ENCODE results near the gene LRRTM2.

LRRTM2 gene

DNA sequence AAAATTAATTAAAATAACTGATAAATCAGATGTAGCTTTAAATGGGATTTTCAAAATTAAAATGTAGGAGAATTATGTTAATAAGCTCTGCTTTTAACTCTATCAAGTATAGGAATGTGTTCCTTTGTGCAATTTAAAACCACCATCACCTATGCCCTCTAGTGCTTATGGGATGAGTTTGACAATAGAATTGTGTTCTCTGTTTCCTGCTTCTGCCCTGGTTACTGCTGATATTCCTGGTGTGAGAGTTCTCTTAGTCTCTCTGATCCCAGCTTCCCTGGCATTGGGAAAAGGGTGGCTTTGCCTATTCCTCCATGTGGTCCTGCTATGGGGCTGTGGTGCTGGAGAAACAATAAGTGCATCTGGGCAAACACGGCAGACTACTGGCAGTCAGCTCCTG is 8.1 kb downstream of the LRRTM2 start:
- TF ChIP-seq, protein P1, sequence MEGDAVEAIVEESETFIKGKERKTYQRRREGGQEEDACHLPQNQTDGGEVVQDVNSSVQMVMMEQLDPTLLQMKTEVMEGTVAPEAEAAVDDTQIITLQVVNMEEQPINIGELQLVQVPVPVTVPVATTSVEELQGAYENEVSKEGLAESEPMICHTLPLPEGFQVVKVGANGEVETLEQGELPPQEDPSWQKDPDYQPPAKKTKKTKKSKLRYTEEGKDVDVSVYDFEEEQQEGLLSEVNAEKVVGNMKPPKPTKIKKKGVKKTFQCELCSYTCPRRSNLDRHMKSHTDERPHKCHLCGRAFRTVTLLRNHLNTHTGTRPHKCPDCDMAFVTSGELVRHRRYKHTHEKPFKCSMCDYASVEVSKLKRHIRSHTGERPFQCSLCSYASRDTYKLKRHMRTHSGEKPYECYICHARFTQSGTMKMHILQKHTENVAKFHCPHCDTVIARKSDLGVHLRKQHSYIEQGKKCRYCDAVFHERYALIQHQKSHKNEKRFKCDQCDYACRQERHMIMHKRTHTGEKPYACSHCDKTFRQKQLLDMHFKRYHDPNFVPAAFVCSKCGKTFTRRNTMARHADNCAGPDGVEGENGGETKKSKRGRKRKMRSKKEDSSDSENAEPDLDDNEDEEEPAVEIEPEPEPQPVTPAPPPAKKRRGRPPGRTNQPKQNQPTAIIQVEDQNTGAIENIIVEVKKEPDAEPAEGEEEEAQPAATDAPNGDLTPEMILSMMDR (IDR thresholded peaks at IDR 0.05; ENCODE audit: low read depth, low read length, missing control alignments), result no peak
- DNase-seq (ENCODE audit: extremely low read depth, low read depth), result no peak
- H3K4me3 ChIP-seq (replicated peaks; ENCODE audit: low read depth, low read length), result no peak overlapping the region

GRCh38 chr5:138853132-138853531 is 22.0 kb downstream of the LRRTM2 start:
- no peak for DNase-seq (ENCODE audit: extremely low read depth, low read depth)
- TF ChIP-seq, protein P1 (IDR thresholded peaks at IDR 0.05; ENCODE audit: low read depth, low read length, missing control alignments), result no peak
- no peak overlapping the region for H3K4me3 ChIP-seq (replicated peaks; ENCODE audit: low read depth, low read length)

- DNase-seq (ENCODE audit: extremely low read depth, low read depth), result no peak
- no peak overlapping the region for H3K4me3 ChIP-seq (replicated peaks; ENCODE audit: low read depth, low read length)
- TF ChIP-seq, protein P1 (IDR thresholded peaks at IDR 0.05; ENCODE audit: low read depth, low read length, missing control alignments), result no peak
Measured at GRCh38 chr5:138850865-138851435, 24.2 kb downstream of the LRRTM2 start.

DNA sequence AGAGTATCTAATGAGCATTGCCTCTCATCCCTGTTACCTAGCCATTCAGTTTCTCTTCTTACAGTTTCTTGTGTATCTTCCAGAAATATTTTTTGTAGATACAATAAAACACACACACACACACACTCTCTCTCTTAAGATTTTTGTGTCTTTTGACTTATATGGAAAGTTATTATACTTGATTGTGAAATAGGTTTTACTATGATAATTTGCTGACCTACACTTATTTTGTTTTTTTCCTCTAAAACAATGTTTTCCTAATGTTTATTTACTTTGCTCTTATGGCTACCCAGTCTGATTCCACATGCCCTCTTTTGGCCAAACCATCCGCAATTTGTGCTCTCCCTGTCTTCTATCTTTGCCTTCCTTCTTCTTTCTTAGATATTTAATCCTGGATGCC is 25.3 kb downstream of the LRRTM2 start:
- TF ChIP-seq, protein P1 (IDR thresholded peaks at IDR 0.05; ENCODE audit: low read depth, low read length, missing control alignments), result no peak
- H3K4me3 ChIP-seq (replicated peaks; ENCODE audit: low read depth, low read length), result no peak overlapping the region
- no peak for DNase-seq (ENCODE audit: extremely low read depth, low read depth)

GRCh38 chr5:138849439-138849838 is 25.7 kb downstream of the LRRTM2 start:
- TF ChIP-seq, protein P1 (IDR thresholded peaks at IDR 0.05; ENCODE audit: low read depth, low read length, missing control alignments), result no peak
- H3K4me3 ChIP-seq (replicated peaks; ENCODE audit: low read depth, low read length), result no peak overlapping the region
- DNase-seq (ENCODE audit: extremely low read depth, low read depth), result no peak

DNA sequence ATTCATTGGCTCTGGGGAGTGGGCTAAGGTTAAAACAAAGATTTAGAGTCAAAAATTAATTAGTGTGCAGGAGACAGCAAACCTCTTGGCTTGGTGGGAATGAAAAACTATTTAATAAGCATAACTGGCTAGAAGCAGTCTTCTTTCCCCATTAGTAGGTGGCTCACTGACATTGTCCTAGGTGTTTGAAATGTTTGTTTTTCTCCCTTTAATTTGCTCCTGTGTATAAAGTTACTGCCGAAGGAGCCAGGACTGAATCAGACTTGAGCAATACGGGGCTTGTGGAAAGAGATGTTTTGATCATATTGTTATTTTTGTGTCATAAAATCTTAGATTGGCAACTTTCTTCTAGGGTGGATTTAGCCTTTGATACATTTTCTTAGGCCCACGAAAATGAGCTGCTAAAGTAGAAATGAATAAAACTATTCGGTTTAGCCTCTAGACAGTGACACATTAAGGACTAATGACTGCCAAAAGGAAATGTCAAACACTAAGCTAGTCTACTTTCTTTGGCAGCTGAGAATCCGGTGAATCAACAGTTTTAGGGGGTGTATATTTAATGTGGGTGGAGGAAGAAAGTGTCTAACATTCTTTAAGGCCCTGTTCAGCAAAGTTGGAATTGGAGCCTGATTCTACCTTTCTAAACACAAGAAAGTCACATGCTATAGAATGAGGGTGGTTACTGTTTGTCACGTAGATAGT is 30.2 kb downstream of the LRRTM2 start:
- TF ChIP-seq, protein P1 (IDR thresholded peaks at IDR 0.05; ENCODE audit: low read depth, low read length, missing control alignments), result no peak
- no peak overlapping the region for H3K4me3 ChIP-seq (replicated peaks; ENCODE audit: low read depth, low read length)
- DNase-seq (ENCODE audit: extremely low read depth, low read depth), result no peak

Measured in HFF-Myc (cell line).